HG03039 (cell line): ENCODE results near the gene TSPAN1.

Source experiments
- ATAC-seq: cut with Tn5 transposase; IDR thresholded peaks from one replicate; pipeline ENCODE4 v1.9.1; 2021; ENCODE audit warnings: mild to moderate bottlenecking, moderate library complexity; ENCODE audit not compliant: unreplicated experiment

TSPAN1 gene

DNA sequence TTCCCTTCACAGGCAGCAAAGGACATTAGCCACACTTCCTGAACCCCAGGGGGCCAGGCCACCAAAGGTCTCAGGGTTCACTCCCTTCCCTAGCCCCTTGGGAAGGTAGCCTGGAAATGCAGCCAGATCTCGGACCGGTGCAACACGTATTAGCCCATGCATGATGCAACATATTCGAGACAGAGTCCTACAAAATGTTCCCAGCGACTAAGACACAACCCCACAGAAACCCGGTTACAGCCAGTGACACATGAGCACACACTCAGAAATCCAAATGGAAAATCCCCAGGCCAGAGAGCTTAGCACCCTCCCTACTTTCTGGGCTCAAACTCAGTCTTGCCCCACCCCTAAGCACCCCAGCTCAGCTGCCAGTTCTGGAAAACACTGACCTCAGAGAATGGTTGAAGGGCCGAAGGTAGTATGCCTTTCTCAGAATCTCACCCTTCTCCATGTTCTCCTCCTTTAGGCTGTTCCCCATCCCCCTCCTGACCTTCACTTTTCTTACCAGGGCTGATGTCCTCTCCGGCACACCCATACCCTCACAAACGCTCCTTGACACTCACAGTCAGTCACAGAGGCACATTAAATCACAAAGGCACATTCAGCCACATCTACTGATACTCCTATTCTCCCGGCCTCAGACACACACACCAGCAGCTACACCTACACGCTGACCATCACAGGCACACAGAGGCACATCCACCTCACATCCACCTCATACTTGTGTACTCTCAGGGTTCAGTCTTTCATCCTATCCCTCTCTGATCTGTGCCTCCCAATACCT lies at the start of gene TSPAN1:
Gene TSPAN1, plus strand, starts transcription at position 640 of the 784 bp plus-strand sequence. CDS start 6,021 bp downstream, outside the sequence.
- ATAC-seq: no peak

DNA sequence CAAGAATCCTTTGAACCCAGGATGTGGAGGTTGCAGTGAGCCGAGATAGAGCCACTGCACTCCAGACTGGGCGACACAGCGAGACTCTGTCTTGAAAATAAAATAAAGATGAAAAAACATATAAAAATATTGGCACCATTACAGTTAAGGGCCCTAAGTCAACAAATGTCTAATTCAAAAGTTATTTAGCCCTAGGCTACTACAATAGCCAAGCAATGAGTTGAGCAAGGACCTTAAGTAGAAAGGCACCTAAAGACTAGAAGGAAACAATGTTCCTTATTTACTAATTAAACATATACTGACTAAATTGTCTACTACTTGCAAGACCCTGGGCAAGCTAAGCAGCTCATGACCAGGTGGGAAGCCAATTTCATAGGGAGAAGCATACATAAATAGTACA lies 46.5 kb upstream of the TSPAN1 start:
- ATAC-seq: no peak

DNA sequence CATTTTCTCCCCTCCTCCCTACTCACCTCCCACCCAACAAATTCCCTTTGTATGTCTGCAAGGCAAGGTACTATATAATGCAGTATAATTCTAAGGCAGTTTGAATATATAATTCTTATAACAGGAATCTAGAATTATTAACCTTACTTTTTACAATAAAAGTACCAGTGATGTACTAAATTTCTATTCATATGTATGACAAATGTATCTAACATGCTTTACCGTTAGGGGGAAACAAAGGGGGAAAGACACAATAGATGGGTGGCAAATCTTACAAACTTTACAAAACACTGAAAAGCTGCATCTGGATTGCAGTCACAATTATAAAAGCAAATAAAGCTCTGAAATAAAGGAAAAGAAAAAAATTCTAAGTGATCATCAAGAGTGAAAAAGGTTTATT lies 44.8 kb upstream of the TSPAN1 start:
- no peak for ATAC-seq

DNA sequence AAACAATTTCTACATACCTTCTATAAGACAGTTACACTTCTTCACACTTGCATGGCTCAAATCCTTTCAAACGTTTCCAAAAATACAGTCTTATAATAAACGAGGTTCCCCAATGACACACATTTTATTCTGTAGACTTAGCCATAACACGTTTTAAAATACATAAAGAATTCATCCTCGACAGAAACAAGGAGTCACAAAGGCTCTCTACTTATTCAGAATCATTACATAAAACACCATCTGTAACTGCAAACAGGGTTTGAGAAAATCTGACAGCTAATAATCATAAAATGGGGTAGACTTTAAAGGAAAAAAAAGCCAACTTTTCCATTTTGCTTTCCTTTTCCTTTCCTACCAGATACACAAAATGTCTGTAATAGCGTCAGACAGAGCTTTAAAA lies 44.3 kb upstream of the TSPAN1 start:
- no peak for ATAC-seq

DNA sequence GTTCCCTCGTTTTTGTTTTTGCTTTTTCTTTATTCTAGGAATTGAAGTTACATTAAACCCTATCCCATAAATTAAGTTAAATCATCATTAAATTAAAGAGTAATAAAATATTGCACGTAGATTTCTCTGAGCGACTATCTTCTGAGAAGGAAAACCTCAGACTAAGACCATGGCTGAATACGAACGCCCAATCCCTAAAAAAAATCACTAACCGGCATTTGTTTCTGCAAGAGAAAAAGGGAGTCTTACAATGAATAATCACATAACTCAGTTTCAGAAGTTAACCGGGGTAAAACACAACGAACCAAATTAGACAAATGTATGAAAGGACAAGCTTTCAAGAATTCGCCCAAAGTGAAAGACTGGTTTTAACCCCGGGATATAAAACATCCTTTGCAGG lies 43.8 kb upstream of the TSPAN1 start:
- no peak for ATAC-seq

DNA sequence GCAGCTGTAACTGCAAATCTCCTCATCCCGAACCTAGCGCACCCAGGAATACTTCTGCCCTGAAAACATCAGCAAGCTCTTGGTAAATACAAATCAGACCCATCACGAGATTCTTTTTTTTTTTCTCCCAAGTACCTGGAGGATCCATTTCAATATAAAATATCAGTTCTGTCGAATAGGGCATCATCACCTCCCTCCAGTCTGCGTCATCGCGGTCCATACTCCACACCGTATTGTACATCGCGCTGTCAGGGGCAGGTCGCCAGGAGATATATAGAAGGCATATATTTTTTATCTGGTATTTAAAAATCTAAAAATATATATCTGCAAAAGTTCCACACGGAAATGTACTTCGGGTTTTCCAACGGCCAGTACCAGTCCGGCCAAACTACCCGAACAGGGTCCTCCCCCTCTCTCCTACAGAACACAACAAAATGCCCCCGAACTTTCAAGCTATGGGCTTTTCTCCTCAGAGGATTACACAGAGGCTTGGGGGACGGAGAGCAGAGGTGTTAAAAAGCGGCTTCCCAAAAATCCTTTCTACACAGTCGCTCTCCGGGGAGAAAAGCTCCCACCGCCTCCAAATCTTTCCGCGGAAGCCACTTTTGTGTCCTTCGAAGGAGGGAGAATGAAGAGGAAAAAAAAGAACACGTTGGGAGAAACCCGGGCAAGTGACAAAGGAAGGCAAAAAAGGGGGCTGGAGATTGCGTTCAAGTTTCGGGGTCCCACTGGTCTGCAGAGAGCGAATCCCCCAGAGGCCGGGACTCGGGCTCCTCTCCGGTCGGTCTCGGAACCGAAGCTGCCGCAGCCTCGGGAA lies 43.0 kb upstream of the TSPAN1 start:
- ATAC-seq: no peak

GRCh38 chr1:46132529-46133180 lies 42.2 kb upstream of the TSPAN1 start, which contains the start of gene PIK3R3:
TSS of gene PIK3R3 (minus strand) at chr1:46132629. CDS start at chr1:46131952, 677 bp downstream.
- peak; percentile 85 for ATAC-seq

GRCh38 chr1:46133181-46133658 lies 41.7 kb upstream of the TSPAN1 start:
- peak; percentile 45 for ATAC-seq

GRCh38 chr1:46133781-46134350 lies 41.0 kb upstream of the TSPAN1 start:
- no peak for ATAC-seq

DNA sequence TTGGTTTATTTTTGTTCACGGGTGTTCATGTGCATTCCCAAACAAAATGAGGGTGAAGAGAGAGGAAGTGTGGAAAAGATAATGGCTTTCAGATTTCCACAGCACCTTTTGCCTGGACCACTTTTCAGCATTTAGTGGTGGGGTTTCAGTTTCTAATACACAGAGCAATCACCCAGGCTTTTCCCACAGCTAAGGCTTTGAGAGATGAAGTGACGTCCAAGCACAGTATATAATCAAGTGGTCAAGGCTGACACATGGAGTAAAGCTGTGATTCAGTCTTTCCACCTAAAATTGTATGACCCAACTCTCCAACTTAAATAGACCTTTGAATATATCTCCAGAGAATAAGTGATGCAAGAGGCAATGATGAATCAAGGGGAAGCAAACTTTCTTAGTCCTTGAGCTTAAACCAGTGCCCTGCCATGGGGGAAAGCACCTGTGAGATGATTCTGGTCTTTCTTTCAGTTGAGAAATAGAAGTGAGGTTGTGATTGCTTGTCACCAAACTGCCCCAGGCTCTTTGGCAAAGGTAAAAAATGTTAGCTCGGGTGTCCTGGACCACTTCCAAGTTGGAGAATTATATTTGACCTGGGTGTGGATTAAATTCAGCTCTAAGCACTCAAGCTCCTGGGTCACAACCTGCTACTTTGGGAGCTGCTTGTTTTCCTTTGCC lies 40.1 kb upstream of the TSPAN1 start:
- ATAC-seq: no peak

DNA sequence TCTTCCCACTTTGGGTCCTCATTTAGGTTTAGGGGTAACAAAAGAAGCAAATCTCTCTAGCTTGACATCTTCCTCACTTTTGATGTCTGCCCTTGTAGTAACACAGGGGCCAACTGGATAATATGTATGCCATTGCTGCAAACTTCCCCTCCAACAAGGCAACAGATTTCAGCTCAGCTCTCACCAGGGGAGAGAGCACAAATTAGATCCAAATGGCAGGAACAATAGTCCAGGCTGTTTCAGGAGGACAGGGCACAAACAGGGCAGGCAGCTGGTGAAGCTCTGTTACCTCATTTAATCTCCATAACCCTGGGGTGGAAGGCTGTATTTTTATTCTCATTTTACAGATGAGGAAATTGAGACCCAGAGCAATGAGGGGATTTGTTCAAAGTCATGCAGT lies 38.2 kb upstream of the TSPAN1 start:
- ATAC-seq: no peak

- no peak for ATAC-seq
Observed at GRCh38 chr1:46137916-46138315, 37.0 kb upstream of the TSPAN1 start.

DNA sequence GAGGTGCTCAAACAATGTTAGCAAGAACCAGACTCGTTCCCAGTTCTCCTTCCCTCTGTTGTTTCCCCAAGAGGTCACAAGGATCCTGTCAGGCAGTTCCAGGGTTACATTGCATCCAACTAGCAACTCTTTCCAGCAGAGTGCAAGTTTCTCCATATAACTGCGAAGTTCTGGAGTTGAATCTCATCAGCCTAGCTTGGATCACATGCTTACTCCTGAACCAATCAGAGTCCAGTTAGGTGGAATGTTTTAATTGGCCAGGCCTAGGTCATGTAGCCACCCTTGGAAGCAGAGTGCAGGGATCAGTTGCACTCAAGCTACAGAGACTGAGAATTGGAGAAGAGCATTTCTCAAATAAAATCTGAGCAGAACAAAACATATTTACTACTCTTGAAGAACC lies 26.6 kb upstream of the TSPAN1 start:
- ATAC-seq: no peak

DNA sequence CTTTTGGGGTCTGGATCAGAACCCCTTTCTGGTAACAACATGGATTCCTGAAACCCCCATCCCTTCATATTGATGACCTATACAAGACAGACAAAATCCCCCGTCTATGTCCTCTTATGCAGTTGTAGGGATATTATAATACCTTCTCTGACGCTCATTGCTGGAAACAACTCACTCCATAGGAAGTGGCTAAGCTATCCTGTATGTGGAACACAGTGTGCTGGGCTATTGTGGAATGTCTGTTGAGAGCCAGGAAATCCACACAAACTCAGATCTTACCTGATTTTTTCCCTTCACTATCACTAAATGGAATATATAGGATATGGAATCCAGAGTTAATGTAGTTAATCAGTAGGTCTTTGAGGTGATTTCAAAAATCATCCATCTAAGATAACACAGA lies 24.8 kb upstream of the TSPAN1 start:
- no peak for ATAC-seq

- no peak for ATAC-seq
Observed at GRCh38 chr1:46152016-46152415, 22.9 kb upstream of the TSPAN1 start.

DNA sequence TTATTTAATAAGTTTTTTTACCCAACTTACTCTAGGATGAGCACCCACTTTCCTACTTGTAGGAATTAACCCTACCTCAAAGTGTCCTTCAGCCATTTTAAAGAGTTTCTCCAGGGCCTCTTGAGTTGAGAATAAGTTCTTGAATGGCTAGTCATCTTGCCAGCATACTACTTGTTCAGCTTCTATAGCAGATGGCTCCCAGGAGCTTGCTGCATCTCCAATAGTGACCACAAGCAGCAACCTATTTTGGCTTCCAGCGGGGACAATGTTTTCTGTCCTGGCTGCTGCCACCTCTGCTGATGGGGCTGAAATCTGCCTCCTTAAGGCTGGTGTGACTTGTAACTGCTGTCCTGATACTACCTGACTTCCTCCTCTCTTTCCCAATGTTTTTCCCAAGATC lies 21.7 kb upstream of the TSPAN1 start:
- no peak for ATAC-seq

GRCh38 chr1:46153732-46154131 lies 21.2 kb upstream of the TSPAN1 start:
- ATAC-seq: no peak

- no peak for ATAC-seq
Observed at GRCh38 chr1:46157916-46158311, 17.0 kb upstream of the TSPAN1 start.

GRCh38 chr1:46158312-46159281 lies 16.3 kb upstream of the TSPAN1 start:
- ATAC-seq: no peak
